ENCODE measurements around the gene FMN1. TPM values are rescaled to one million over a fixed set of nuclear protein-coding genes. Genes with fewer than 3 reads are reported as not detected.

Gene FMN1
- total RNA-seq, 6 donors from 2014 or later, result 20.2 to 176 (median 53.8) TPM

GRCh38 chr15:33182278-33182905 lies 12.1 kb downstream of the FMN1 start:
- no peaks in the 10 kb centered on the region for H3K36me3 ChIP-seq
- TF ChIP-seq EP300 (IDR thresholded peaks at IDR 0.05) (no peak), POLR2A (IDR thresholded peaks at IDR 0.05) (no peak), POLR2AphosphoS5 (IDR thresholded peaks at IDR 0.05) (no peak)
- TF ChIP-seq, protein P1, sequence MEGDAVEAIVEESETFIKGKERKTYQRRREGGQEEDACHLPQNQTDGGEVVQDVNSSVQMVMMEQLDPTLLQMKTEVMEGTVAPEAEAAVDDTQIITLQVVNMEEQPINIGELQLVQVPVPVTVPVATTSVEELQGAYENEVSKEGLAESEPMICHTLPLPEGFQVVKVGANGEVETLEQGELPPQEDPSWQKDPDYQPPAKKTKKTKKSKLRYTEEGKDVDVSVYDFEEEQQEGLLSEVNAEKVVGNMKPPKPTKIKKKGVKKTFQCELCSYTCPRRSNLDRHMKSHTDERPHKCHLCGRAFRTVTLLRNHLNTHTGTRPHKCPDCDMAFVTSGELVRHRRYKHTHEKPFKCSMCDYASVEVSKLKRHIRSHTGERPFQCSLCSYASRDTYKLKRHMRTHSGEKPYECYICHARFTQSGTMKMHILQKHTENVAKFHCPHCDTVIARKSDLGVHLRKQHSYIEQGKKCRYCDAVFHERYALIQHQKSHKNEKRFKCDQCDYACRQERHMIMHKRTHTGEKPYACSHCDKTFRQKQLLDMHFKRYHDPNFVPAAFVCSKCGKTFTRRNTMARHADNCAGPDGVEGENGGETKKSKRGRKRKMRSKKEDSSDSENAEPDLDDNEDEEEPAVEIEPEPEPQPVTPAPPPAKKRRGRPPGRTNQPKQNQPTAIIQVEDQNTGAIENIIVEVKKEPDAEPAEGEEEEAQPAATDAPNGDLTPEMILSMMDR (IDR thresholded peaks at IDR 0.05), result no peak
- no peak for ATAC-seq (ENCODE audit: low FRiP score in 2 of 2)
- H3K4me1 ChIP-seq, result no peaks in the 10 kb centered on the region
- 60 to 71% methylated on average over 4 of the region's 4 CpGs for WGBS, 2 donors
- no peak overlapping the region for H3K27ac ChIP-seq
- H3K27me3 ChIP-seq, result no peaks in the 10 kb centered on the region
- DNase-seq, result no peak
- H3K9me3 ChIP-seq, result no peaks in the 10 kb centered on the region
- no peak overlapping the region for H3K4me3 ChIP-seq

GRCh38 chr15:33179874-33180273 lies 14.6 kb downstream of the FMN1 start:
- no peak overlapping the region for H3K27ac ChIP-seq
- no peak overlapping the region for H3K4me3 ChIP-seq
- no peaks in the 10 kb centered on the region for H3K36me3 ChIP-seq
- no peak for DNase-seq
- WGBS, 2 donors, result 86 to 91% methylated on average over 5 of the region's 5 CpGs
- TF ChIP-seq, protein P1 (IDR thresholded peaks at IDR 0.05), result no peak
- TF ChIP-seq POLR2AphosphoS5 (IDR thresholded peaks at IDR 0.05) (no peak), EP300 (IDR thresholded peaks at IDR 0.05) (no peak), POLR2A (IDR thresholded peaks at IDR 0.05) (no peak)
- no peaks in the 10 kb centered on the region for H3K27me3 ChIP-seq
- no peaks in the 10 kb centered on the region for H3K4me1 ChIP-seq
- no peaks in the 10 kb centered on the region for H3K9me3 ChIP-seq
- ATAC-seq (ENCODE audit: low FRiP score in 2 of 2), result no peak

- Histone ChIP-seq H3K36me3 (no peaks in the 10 kb centered on the region), H3K9me3 (no peaks in the 10 kb centered on the region), H3K27ac (no peak overlapping the region), H3K4me3 (no peak overlapping the region), H3K27me3 (no peaks in the 10 kb centered on the region), H3K4me1 (no peaks in the 10 kb centered on the region)
- DNase-seq (no peak), ATAC-seq (ENCODE audit: low FRiP score in 2 of 2) (no peak)
- 86 to 89% methylated on average over 2 of the region's 2 CpGs for WGBS, 2 donors
- TF ChIP-seq EP300 (IDR thresholded peaks at IDR 0.05), result no peak
- no peak for TF ChIP-seq POLR2AphosphoS5 (IDR thresholded peaks at IDR 0.05)
- TF ChIP-seq, protein P1 (IDR thresholded peaks at IDR 0.05), result no peak
- TF ChIP-seq POLR2A (IDR thresholded peaks at IDR 0.05), result no peak
These were observed 23.3 kb downstream of the FMN1 start for GRCh38 chr15:33171202-33171601.

- WGBS, 2 donors, result 84 to 94% methylated on average over 3 of the region's 3 CpGs
These were observed 24.9 kb downstream of the FMN1 start for GRCh38 chr15:33169625-33170024.

More at GRCh38 chr15:33169625-33170024, 24.9 kb downstream of the FMN1 start:
- H3K4me1 ChIP-seq, result no peaks in the 10 kb centered on the region
- H3K4me3 ChIP-seq, result no peak overlapping the region
- H3K36me3 ChIP-seq, result no peaks in the 10 kb centered on the region
- DNase-seq (no peak), ATAC-seq (ENCODE audit: low FRiP score in 2 of 2) (no peak)
- no peak overlapping the region for H3K27ac ChIP-seq
- H3K27me3 ChIP-seq, result no peaks in the 10 kb centered on the region
- TF ChIP-seq POLR2A (IDR thresholded peaks at IDR 0.05) (no peak), POLR2AphosphoS5 (IDR thresholded peaks at IDR 0.05) (no peak), EP300 (IDR thresholded peaks at IDR 0.05) (no peak)
- TF ChIP-seq, protein P1 (IDR thresholded peaks at IDR 0.05), result no peak
- no peaks in the 10 kb centered on the region for H3K9me3 ChIP-seq

Data from upper lobe of left lung (tissue), 6 donors.